Uterus (tissue), 4 donors: ENCODE results near the gene GRXCR2. TPM values are rescaled to one million over a fixed set of nuclear protein-coding genes. Genes with fewer than 3 reads are reported as not detected.

Experiments used
- DNase-seq, 2 donors: peaks; one replicate each; pipeline ENCODE4 v3.0.0-alpha.2; 2019 to 2020
- H3K27ac ChIP-seq, 2 donors: fragments of 200-600 bp; sonication (generic); 1 replicate in 1 of 2; 2 replicates in 1 of 2; pipeline ENCODE4 v1.5.1; 2016 to 2018
- H3K27me3 ChIP-seq, 2 donors: fragments of 200-600 bp; sonication (generic); one replicate each; pipeline ENCODE4 v1.5.1; 2018 to 2019; ENCODE audit warnings: control low read depth in 1 of 2
- H3K36me3 ChIP-seq, 2 donors: fragments of 200-600 bp; sonication (generic); one replicate each; pipeline ENCODE4 v1.5.1; 2019; ENCODE audit warnings: control low read depth in 1 of 2
- H3K4me1 ChIP-seq, 2 donors: fragments of 200-600 bp; sonication (generic); one replicate each; pipeline ENCODE4 v1.5.1; 2018 to 2019; ENCODE audit warnings: control low read depth in 1 of 2
- H3K4me3 ChIP-seq, 2 donors: fragments of 200-600 bp; sonication (generic); 1 replicate in 1 of 2; 2 replicates in 1 of 2; pipeline ENCODE4 v1.5.1; 2018 to 2019; ENCODE audit warnings: mild to moderate bottlenecking in 1 of 2
- H3K9me3 ChIP-seq, 2 donors: fragments of 200-600 bp; sonication (generic); one replicate each; pipeline ENCODE4 v1.5.1; 2019; ENCODE audit warnings: control low read depth in 1 of 2
- CTCF ChIP-seq, 4 experiments: fragments of 200-600 bp in 2 of 4; fragments of 450-650 bp in 2 of 4; sonication (generic) in 2 of 4; IDR thresholded peaks; one replicate each; pipeline ENCODE4 v1.5.1; 2016 to 2019; ENCODE audit warnings: antibody characterized with exemption in 4 of 4, mild to moderate bottlenecking in 2 of 4, moderate library complexity in 1 of 4
- POLR2A ChIP-seq, 2 donors: fragments of 450-650 bp; IDR thresholded peaks; one replicate each; pipeline ENCODE4 v1.6.1; 2016; ENCODE audit warnings: antibody characterized with exemption in 2 of 2, mild to moderate bottlenecking in 1 of 2, moderate library complexity in 1 of 2
- intact Hi-C: fragments of 100-400 bp; cut with DNase I; formaldehyde crosslinking; loops from one replicate; pipeline ENCODE4 v1.15.1; 2023; ENCODE audit warnings: low total_unique reads
- total RNA-seq, 4 donors: library from RNA; depleted of rRNA in 3 of 4; stranded (reverse); fragments of >200 nt in 3 of 4; gene quantifications; one replicate each; pipeline versions ENCODE4 v1.1.0 to v1.2.4, GENCODE V29; 2014 to 2023
- donor health status: DM: yes; HTN: yes; CAD: no.

Gene GRXCR2
- total RNA-seq, 4 donors from 2014 or later = not detected

GRCh38 chr5:145852990-145853389 is 19.8 kb downstream of the GRXCR2 start:
- H3K4me1 ChIP-seq = no peaks in the 10 kb centered on the region
- intact Hi-C loops = no loop called here
- DNase-seq = no peak
- H3K27me3 ChIP-seq = no peaks in the 10 kb centered on the region
- no peak for TF ChIP-seq POLR2A (IDR thresholded peaks at IDR 0.05)
- TF ChIP-seq CTCF (IDR thresholded peaks at IDR 0.05) = no peak
- no peak overlapping the region for H3K4me3 ChIP-seq
- H3K9me3 ChIP-seq = no peaks in the 10 kb centered on the region
- H3K27ac ChIP-seq = no peak overlapping the region
- H3K36me3 ChIP-seq = no peaks in the 10 kb centered on the region

GRCh38 chr5:145848854-145849253 is 24.0 kb downstream of the GRXCR2 start:
- intact Hi-C loops = no loop called here
- TF ChIP-seq POLR2A (IDR thresholded peaks at IDR 0.05) (no peak), CTCF (IDR thresholded peaks at IDR 0.05) (no peak)
- Histone ChIP-seq H3K27me3 (no peaks in the 10 kb centered on the region), H3K9me3 (no peaks in the 10 kb centered on the region), H3K4me3 (no peak overlapping the region), H3K36me3 (no peaks in the 10 kb centered on the region), H3K27ac (no peak overlapping the region), H3K4me1 (no peaks in the 10 kb centered on the region)
- no peak for DNase-seq

- no peaks in the 10 kb centered on the region for H3K36me3 ChIP-seq
- DNase-seq = no peak
- TF ChIP-seq CTCF (IDR thresholded peaks at IDR 0.05) (no peak), POLR2A (IDR thresholded peaks at IDR 0.05) (no peak)
- no peak overlapping the region for H3K4me3 ChIP-seq
- no peaks in the 10 kb centered on the region for H3K4me1 ChIP-seq
- no peaks in the 10 kb centered on the region for H3K9me3 ChIP-seq
- intact Hi-C loops = no loop called here
- no peaks in the 10 kb centered on the region for H3K27me3 ChIP-seq
- no peak overlapping the region for H3K27ac ChIP-seq
These were observed 25.0 kb downstream of the GRXCR2 start for GRCh38 chr5:145847499-145848497.

- Histone ChIP-seq H3K4me1 (no peaks in the 10 kb centered on the region), H3K36me3 (no peaks in the 10 kb centered on the region), H3K9me3 (no peaks in the 10 kb centered on the region), H3K27me3 (no peaks in the 10 kb centered on the region), H3K27ac (no peak overlapping the region), H3K4me3 (no peak overlapping the region)
- DNase-seq = no peak
- intact Hi-C loops = no loop called here
- TF ChIP-seq CTCF (IDR thresholded peaks at IDR 0.05) (no peak), POLR2A (IDR thresholded peaks at IDR 0.05) (no peak)
These were observed 26.7 kb downstream of the GRXCR2 start for GRCh38 chr5:145846081-145846480.

GRCh38 chr5:145841299-145841698 is 31.5 kb downstream of the GRXCR2 start:
- Histone ChIP-seq H3K9me3 (no peaks in the 10 kb centered on the region), H3K36me3 (no peaks in the 10 kb centered on the region), H3K27ac (no peak overlapping the region), H3K27me3 (no peaks in the 10 kb centered on the region), H3K4me1 (no peaks in the 10 kb centered on the region), H3K4me3 (no peak overlapping the region)
- no peak for DNase-seq
- TF ChIP-seq POLR2A (IDR thresholded peaks at IDR 0.05) (no peak), CTCF (IDR thresholded peaks at IDR 0.05) (no peak)
- intact Hi-C loops = no loop called here
